ENCODE results near the gene MRPL11. TPM values are rescaled to one million over a fixed set of nuclear protein-coding genes. Genes with fewer than 3 reads are reported as not detected.
"Not testable (repeated sequence)": the region's sequence is repeated elsewhere in the genome, so short reads cannot be mapped to it uniquely, and the experiment has no call there.

Gene MRPL11
- total and polyA plus RNA-seq, 2 donors: 45.3 to 84.3 TPM

DNA sequence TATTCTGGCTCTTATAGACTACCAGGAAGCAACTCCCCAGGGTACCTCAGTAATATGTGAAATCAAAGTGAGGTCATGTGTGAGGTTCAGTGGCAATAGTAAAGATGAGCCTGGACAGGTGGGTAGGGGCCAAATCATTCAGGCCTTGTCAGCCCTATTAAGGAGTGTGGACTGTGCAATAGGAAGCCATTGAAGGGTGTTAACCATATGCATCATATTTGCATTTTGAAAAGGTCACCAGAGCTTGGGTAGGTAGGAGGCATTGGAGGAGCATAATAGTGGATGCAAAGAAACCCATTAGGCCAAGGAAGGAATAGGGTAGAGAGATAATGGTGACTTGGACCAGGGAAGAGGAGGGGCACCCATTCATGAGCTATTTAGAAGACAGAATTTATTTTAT lies 8.4 kb upstream of the MRPL11 start:
- H3K36me3 ChIP-seq (ENCODE audit: control insufficient read depth in 2 of 2, insufficient read depth in 2 of 2, low read length in 1 of 2): no peaks in the 10 kb centered on the region
- no peaks in the 10 kb centered on the region for H3K27me3 ChIP-seq (ENCODE audit: control insufficient read depth in 2 of 2, insufficient read depth in 1 of 2, low read length in 1 of 2)
- no peak overlapping the region for H3K4me3 ChIP-seq (ENCODE audit: low read length in 2 of 2)
- peaks cover 0 to 12% of the 10 kb centered on the region in 2 donors for H3K9me3 ChIP-seq (ENCODE audit: control insufficient read depth in 2 of 2, insufficient read depth in 1 of 2, low read length in 1 of 2)
- no peaks in the 10 kb centered on the region for H3K4me1 ChIP-seq (ENCODE audit: control insufficient read depth in 2 of 2, insufficient read depth in 2 of 2, low read length in 2 of 2)
- no peak for DNase-seq (ENCODE audit: low read depth in 6 of 9, low spot score in 9 of 9)
- H3K27ac ChIP-seq (ENCODE audit: low read depth in 1 of 2, low read length in 1 of 2): no peak overlapping the region

DNA sequence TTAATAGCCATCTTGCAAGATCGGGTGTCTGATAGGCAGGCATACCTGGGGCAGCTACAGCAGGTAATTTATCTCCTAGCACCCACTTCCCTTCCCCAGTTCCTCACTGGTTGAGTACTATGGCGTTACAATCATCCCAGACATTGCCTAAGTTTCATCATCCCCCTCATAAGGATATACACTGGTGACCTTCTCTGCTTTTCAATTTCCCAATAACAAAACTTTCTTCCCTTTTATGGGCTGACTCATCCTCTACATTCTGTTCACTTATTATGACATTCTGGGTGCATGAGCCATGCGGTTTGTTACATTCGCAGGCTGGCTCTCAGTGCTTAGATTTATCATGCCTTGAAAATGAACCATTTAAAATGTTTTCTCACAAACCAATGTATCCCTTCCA lies 5.0 kb upstream of the MRPL11 start:
- Histone ChIP-seq H3K36me3 (ENCODE audit: control insufficient read depth in 2 of 2, insufficient read depth in 2 of 2, low read length in 1 of 2) (no peaks in the 10 kb centered on the region), H3K4me3 (ENCODE audit: low read length in 2 of 2) (no peak overlapping the region), H3K4me1 (ENCODE audit: control insufficient read depth in 2 of 2, insufficient read depth in 2 of 2, low read length in 2 of 2) (no peaks in the 10 kb centered on the region), H3K9me3 (ENCODE audit: control insufficient read depth in 2 of 2, insufficient read depth in 1 of 2, low read length in 1 of 2) (peaks cover 0 to 12% of the 10 kb centered on the region in 2 donors), H3K27me3 (ENCODE audit: control insufficient read depth in 2 of 2, insufficient read depth in 1 of 2, low read length in 1 of 2) (no peaks in the 10 kb centered on the region), H3K27ac (ENCODE audit: low read depth in 1 of 2, low read length in 1 of 2) (no peak overlapping the region)
- WGBS: 93% methylated on average over 4 of the region's 4 CpGs
- no peak for DNase-seq (ENCODE audit: low read depth in 6 of 9, low spot score in 9 of 9)

DNA sequence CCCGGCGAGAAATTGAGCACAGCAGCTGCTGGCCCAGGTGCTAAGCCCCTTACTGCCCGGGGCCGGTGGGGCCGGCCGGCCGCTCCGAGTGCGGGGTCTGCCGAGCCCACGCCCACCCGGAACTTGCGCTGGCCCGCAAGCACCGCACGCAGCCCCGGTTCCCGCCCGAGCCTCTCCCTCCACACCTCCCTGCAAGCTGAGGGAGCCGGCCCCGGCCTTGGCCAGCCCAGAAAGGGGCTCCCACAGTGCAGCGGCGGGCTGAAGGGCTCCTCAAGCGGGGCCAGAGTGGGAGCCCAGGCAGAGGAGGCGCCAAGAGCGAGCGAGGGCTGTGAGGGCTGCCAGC lies 2.3 kb upstream of the MRPL11 start:
- H3K4me1 ChIP-seq (ENCODE audit: control insufficient read depth in 2 of 2, insufficient read depth in 2 of 2, low read length in 2 of 2); H3K27ac ChIP-seq (ENCODE audit: low read depth in 1 of 2, low read length in 1 of 2); H3K4me3 ChIP-seq (ENCODE audit: low read length in 2 of 2); DNase-seq (ENCODE audit: low read depth in 6 of 9, low spot score in 9 of 9); H3K27me3 ChIP-seq (ENCODE audit: control insufficient read depth in 2 of 2, insufficient read depth in 1 of 2, low read length in 1 of 2); H3K36me3 ChIP-seq (ENCODE audit: control insufficient read depth in 2 of 2, insufficient read depth in 2 of 2, low read length in 1 of 2): not testable (repeated sequence)
- peaks cover 0 to 12% of the 10 kb centered on the region in 2 donors for H3K9me3 ChIP-seq (ENCODE audit: control insufficient read depth in 2 of 2, insufficient read depth in 1 of 2, low read length in 1 of 2)
- 95% methylated on average over 27 of the region's 27 CpGs for WGBS

DNA sequence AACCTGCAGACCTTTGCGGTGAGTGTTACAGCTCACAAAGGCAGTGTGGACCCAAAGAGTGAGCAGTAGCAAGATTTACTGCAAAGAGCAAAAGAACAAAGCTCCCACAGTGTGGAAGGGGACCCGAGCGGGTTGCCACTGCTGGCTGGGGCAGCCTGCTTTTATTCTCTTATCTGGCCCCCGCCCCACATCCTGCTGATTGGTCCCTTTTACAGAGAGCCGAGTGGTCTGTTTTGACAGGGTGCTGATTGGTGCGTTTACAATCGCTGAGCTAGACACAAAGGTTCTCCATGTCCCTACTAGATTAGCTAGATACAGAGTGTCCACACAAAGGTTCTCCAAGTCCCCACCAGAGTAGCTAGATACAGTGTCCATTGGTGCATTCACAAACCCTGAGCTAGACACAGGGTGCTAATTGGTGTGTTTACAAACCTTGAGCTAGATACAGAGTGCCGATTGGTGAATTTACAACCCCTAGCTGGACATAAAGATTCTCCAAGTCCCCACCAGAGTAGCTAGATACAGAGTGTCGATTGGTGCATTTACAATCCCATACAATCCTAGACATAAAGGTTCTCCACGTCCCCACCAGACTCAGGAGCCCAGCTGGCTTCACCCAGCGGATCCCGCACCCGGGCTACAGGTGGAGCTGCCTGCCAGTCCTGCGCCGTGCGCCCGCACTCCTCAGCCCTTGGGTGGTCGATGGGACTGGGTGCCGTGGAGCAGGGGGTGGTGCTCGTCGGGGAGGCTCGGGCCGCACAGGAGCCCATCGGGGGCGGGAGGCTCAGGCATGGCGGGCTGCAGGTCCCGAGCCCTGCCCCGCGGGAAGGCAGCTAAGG lies 1.7 kb upstream of the MRPL11 start:
- WGBS: 95% methylated on average over 29 of the region's 29 CpGs
- not testable (repeated sequence) for H3K27ac ChIP-seq (ENCODE audit: low read depth in 1 of 2, low read length in 1 of 2); H3K27me3 ChIP-seq (ENCODE audit: control insufficient read depth in 2 of 2, insufficient read depth in 1 of 2, low read length in 1 of 2); H3K4me3 ChIP-seq (ENCODE audit: low read length in 2 of 2); DNase-seq (ENCODE audit: low read depth in 6 of 9, low spot score in 9 of 9); H3K4me1 ChIP-seq (ENCODE audit: control insufficient read depth in 2 of 2, insufficient read depth in 2 of 2, low read length in 2 of 2)
- peaks cover 6 to 10% of the 10 kb centered on the region in 2 donors for H3K36me3 ChIP-seq (ENCODE audit: control insufficient read depth in 2 of 2, insufficient read depth in 2 of 2, low read length in 1 of 2)
- H3K9me3 ChIP-seq (ENCODE audit: control insufficient read depth in 2 of 2, insufficient read depth in 1 of 2, low read length in 1 of 2): peaks cover 0 to 12% of the 10 kb centered on the region in 2 donors

DNA sequence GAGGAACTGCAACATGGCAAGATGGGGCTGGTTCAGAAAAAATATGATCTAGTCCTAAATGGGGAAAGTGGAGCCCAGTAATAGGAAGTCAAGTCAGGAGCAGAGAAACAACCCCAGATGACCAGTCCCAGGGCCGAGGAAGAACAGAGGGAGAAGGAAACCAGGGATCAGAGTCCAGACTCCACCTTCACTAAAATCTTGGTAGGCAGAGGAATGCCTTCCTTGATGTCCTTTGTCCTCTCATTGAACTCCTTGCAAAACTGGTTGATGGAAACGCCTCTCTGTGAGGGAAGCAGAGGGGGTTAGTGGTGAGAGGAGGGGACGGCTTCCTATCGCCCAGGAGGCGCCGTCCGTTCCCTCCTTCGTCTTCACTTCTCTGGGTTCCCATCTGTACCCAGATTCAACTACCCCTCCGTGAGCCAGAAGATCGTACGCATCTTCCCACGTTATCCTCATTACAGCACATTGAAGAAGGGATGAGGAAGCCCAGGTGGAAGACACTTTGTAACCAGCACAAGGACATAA lies 607 bp downstream of the MRPL11 start:
- WGBS: 10% methylated on average over 12 of the region's 12 CpGs
- Histone ChIP-seq H3K9me3 (ENCODE audit: control insufficient read depth in 2 of 2, insufficient read depth in 1 of 2, low read length in 1 of 2) (peaks cover 0 to 3% of the 10 kb centered on the region in 2 donors), H3K27me3 (ENCODE audit: control insufficient read depth in 2 of 2, insufficient read depth in 1 of 2, low read length in 1 of 2) (no peaks in the 10 kb centered on the region), H3K4me1 (ENCODE audit: control insufficient read depth in 2 of 2, insufficient read depth in 2 of 2, low read length in 2 of 2) (peaks cover 7% of the 10 kb centered on the region in 2 donors), H3K27ac (ENCODE audit: low read depth in 1 of 2, low read length in 1 of 2) (no peak overlapping the region), H3K4me3 (ENCODE audit: low read length in 2 of 2) (peak overlapping the region; percentile 68 to 71), H3K36me3 (ENCODE audit: control insufficient read depth in 2 of 2, insufficient read depth in 2 of 2, low read length in 1 of 2) (peaks cover 6 to 15% of the 10 kb centered on the region in 2 donors)
- DNase-seq (ENCODE audit: low read depth in 6 of 9, low spot score in 9 of 9): no peak

DNA sequence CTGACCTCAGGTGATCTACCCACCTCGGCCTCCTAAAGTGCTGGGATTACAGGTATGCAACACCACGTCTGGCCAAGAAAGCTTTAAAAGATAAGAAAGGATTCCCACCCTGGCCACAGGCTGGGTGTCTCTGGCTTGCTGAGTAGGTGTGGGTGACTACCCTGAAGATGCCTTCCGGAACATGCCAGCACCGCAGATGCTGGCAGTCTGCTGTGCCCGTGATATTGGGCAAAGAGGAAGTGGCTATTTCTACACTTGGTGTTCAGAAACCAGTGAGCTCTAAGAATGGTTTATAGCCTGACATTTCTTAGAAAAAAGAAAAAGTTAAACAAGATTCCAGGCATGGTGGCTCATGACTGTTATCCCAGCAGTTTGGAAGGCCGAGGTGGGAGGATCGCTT lies 6.1 kb downstream of the MRPL11 start:
- H3K9me3 ChIP-seq (ENCODE audit: control insufficient read depth in 2 of 2, insufficient read depth in 1 of 2, low read length in 1 of 2): no peaks in the 10 kb centered on the region
- DNase-seq (ENCODE audit: low read depth in 6 of 9, low spot score in 9 of 9): no peak
- no peaks in the 10 kb centered on the region for H3K4me1 ChIP-seq (ENCODE audit: control insufficient read depth in 2 of 2, insufficient read depth in 2 of 2, low read length in 2 of 2)
- H3K27ac ChIP-seq (ENCODE audit: low read depth in 1 of 2, low read length in 1 of 2): no peak overlapping the region
- H3K36me3 ChIP-seq (ENCODE audit: control insufficient read depth in 2 of 2, insufficient read depth in 2 of 2, low read length in 1 of 2): peaks cover 8 to 15% of the 10 kb centered on the region in 2 donors
- H3K27me3 ChIP-seq (ENCODE audit: control insufficient read depth in 2 of 2, insufficient read depth in 1 of 2, low read length in 1 of 2): no peaks in the 10 kb centered on the region
- H3K4me3 ChIP-seq (ENCODE audit: low read length in 2 of 2): no peak overlapping the region
- 95% methylated on average over 7 of the region's 7 CpGs for WGBS

- not testable (repeated sequence) for H3K27me3 ChIP-seq (ENCODE audit: control insufficient read depth in 2 of 2, insufficient read depth in 1 of 2, low read length in 1 of 2); DNase-seq (ENCODE audit: low read depth in 6 of 9, low spot score in 9 of 9); H3K9me3 ChIP-seq (ENCODE audit: control insufficient read depth in 2 of 2, insufficient read depth in 1 of 2, low read length in 1 of 2); H3K4me1 ChIP-seq (ENCODE audit: control insufficient read depth in 2 of 2, insufficient read depth in 2 of 2, low read length in 2 of 2); H3K27ac ChIP-seq (ENCODE audit: low read depth in 1 of 2, low read length in 1 of 2); H3K4me3 ChIP-seq (ENCODE audit: low read length in 2 of 2)
- 97% methylated on average over 8 of the region's 8 CpGs for WGBS
- H3K36me3 ChIP-seq (ENCODE audit: control insufficient read depth in 2 of 2, insufficient read depth in 2 of 2, low read length in 1 of 2): peaks cover 5 to 15% of the 10 kb centered on the region in 2 donors
Observed at GRCh38 chr11:66431871-66432329, 6.7 kb downstream of the MRPL11 start.

GRCh38 chr11:66431287-66431686 lies 7.4 kb downstream of the MRPL11 start:
- DNase-seq (ENCODE audit: low read depth in 6 of 9, low spot score in 9 of 9); H3K27ac ChIP-seq (ENCODE audit: low read depth in 1 of 2, low read length in 1 of 2); H3K27me3 ChIP-seq (ENCODE audit: control insufficient read depth in 2 of 2, insufficient read depth in 1 of 2, low read length in 1 of 2); H3K9me3 ChIP-seq (ENCODE audit: control insufficient read depth in 2 of 2, insufficient read depth in 1 of 2, low read length in 1 of 2); H3K36me3 ChIP-seq (ENCODE audit: control insufficient read depth in 2 of 2, insufficient read depth in 2 of 2, low read length in 1 of 2); H3K4me3 ChIP-seq (ENCODE audit: low read length in 2 of 2); H3K4me1 ChIP-seq (ENCODE audit: control insufficient read depth in 2 of 2, insufficient read depth in 2 of 2, low read length in 2 of 2): not testable (repeated sequence)

DNA sequence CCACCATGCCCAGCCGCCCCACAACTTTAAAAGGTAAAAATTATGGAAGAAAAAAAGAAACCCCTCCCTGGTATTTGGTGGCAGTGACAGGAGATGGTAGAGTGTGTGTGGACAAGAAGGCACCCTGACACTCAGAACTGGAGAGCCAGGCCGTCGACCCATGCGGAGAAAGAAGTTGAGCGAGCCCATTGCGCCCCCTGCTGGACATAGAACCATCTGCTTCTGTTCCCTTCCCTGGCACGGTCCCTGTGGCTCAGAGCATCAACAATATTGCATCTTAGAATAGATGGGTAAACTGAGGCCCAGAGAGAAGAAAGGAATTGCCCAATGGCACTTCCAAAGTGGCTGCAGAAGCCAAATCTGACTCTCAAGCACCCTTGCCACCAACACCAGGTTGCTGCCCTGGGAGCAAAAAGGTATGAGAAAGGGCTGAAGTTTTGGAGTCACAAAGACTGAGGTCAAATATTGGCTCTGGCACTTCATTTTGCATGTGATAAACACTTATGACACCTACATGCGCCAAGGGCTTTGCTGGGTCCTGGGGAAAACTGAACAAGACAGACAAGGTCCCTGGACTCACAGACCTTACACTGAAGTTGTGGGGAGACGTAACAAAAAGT lies 8.6 kb downstream of the MRPL11 start:
- DNase-seq (ENCODE audit: low read depth in 6 of 9, low spot score in 9 of 9): peak in 7 of 9 donors; percentile 19 to 68 (median 46)
- no peak overlapping the region for H3K27ac ChIP-seq (ENCODE audit: low read depth in 1 of 2, low read length in 1 of 2)
- no peak overlapping the region for H3K4me3 ChIP-seq (ENCODE audit: low read length in 2 of 2)
- H3K36me3 ChIP-seq (ENCODE audit: control insufficient read depth in 2 of 2, insufficient read depth in 2 of 2, low read length in 1 of 2): peaks cover 3% of the 10 kb centered on the region in 2 donors
- H3K4me1 ChIP-seq (ENCODE audit: control insufficient read depth in 2 of 2, insufficient read depth in 2 of 2, low read length in 2 of 2): no peaks in the 10 kb centered on the region
- H3K9me3 ChIP-seq (ENCODE audit: control insufficient read depth in 2 of 2, insufficient read depth in 1 of 2, low read length in 1 of 2): no peaks in the 10 kb centered on the region
- 52% methylated on average over 9 of the region's 9 CpGs for WGBS
- peaks cover 0 to 3% of the 10 kb centered on the region in 2 donors for H3K27me3 ChIP-seq (ENCODE audit: control insufficient read depth in 2 of 2, insufficient read depth in 1 of 2, low read length in 1 of 2)
